Measurements from ENCODE around the gene GLI2. TPM values are rescaled to one million over a fixed set of nuclear protein-coding genes. Genes with fewer than 3 reads are reported as not detected.
A peak's percentile ranks its signal among the peaks of the same experiment; 100 is the strongest.

Gene GLI2
- polyA plus RNA-seq, 1 experiment = 5.2 TPM

DNA sequence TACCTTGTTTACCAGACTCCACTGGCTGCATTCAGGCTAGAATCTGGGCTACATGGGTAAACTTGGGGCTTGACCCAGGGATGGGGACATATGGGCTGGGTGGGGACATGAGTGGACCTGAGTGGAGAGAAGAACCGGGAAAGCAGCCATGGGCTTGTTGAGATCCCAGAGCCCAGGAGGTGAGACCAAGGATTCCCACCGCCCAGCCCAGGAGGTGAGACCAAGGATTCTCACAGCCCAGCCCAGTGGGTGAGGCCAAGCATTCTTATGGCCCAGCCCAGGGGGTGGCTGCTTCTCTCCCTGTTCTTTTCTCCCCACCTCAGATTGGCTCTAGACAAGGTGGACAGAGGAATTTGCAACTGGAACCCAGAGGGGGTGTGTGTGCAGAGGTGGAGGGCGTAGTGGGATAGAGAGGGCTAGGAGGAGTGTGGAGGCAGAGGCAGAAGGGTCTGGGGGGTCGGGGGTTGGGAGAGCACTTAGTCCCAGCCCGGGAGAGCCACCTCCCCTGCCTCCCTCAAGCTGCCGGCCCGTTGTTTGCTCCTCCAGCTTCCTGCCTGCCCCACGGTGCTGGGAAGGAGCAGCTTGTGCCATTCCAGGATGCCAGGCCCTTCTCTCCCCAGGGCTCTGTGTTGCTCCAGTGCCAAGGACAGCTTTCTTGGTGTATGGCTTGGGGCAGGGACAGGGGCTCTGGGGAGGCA lies 25.6 kb downstream of the GLI2 start:
- no peaks in the 10 kb centered on the region for H3K27me3 ChIP-seq (ENCODE audit: control insufficient read depth, insufficient read depth, low read length)
- no peak overlapping the region for H3K27ac ChIP-seq (ENCODE audit: low read depth, low read length)
- DNase-seq (ENCODE audit: low read depth, low spot score) = no peak
- H3K9me3 ChIP-seq (ENCODE audit: control insufficient read depth, insufficient read depth, low read length) = no peaks in the 10 kb centered on the region
- TF ChIP-seq, protein P1, sequence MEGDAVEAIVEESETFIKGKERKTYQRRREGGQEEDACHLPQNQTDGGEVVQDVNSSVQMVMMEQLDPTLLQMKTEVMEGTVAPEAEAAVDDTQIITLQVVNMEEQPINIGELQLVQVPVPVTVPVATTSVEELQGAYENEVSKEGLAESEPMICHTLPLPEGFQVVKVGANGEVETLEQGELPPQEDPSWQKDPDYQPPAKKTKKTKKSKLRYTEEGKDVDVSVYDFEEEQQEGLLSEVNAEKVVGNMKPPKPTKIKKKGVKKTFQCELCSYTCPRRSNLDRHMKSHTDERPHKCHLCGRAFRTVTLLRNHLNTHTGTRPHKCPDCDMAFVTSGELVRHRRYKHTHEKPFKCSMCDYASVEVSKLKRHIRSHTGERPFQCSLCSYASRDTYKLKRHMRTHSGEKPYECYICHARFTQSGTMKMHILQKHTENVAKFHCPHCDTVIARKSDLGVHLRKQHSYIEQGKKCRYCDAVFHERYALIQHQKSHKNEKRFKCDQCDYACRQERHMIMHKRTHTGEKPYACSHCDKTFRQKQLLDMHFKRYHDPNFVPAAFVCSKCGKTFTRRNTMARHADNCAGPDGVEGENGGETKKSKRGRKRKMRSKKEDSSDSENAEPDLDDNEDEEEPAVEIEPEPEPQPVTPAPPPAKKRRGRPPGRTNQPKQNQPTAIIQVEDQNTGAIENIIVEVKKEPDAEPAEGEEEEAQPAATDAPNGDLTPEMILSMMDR (IDR thresholded peaks at IDR 0.05; ENCODE audit: low read depth, low read length) = no peak
- no peak overlapping the region for H3K4me3 ChIP-seq (ENCODE audit: low read depth, low read length)
- CTCF ChIA-PET = interaction anchor here (0.5 kb wide), 1 partner anchor 9 kb away, joined by 7 read pairs; no protein-coding TSS in a partner anchor
- POLR2A ChIA-PET = no interaction called here

DNA sequence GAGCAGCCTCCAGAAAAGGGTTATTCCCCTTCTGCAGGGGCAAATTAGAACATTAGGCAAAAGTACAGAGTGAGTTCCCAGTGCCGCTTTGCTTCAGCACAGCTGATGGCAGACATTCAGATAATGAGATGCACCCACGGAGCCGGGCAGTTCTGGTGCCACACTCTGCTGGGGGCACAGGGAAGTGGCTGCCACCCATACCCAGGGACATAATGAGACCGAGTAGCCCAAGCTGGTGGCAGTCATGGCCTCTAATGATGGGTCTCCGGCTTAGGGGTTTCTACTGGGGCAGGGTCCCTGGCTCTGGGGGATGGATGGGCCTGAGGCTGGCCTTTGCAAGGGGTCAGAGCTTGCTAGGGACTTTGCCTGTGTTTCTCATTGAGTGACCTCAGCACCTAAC lies 26.2 kb downstream of the GLI2 start:
- H3K9me3 ChIP-seq (ENCODE audit: control insufficient read depth, insufficient read depth, low read length) = no peaks in the 10 kb centered on the region
- no peak overlapping the region for H3K4me3 ChIP-seq (ENCODE audit: low read depth, low read length)
- H3K27me3 ChIP-seq (ENCODE audit: control insufficient read depth, insufficient read depth, low read length) = no peaks in the 10 kb centered on the region
- TF ChIP-seq, protein P1 (IDR thresholded peaks at IDR 0.05; ENCODE audit: low read depth, low read length) = no peak
- POLR2A ChIA-PET = no interaction called here
- H3K27ac ChIP-seq (ENCODE audit: low read depth, low read length) = no peak overlapping the region
- DNase-seq (ENCODE audit: low read depth, low spot score) = no peak
- CTCF ChIA-PET = no interaction called here

GRCh38 chr2:120762341-120763061 lies 26.8 kb downstream of the GLI2 start:
- ChIA-PET POLR2A (interaction anchor here (0.6 kb wide), 1 partner anchor 300 kb away, joined by 3 read pairs; no protein-coding TSS in a partner anchor), CTCF (no interaction called here)
- Histone ChIP-seq H3K27ac (ENCODE audit: low read depth, low read length) (peak overlapping the region; percentile 47), H3K27me3 (ENCODE audit: control insufficient read depth, insufficient read depth, low read length) (no peaks in the 10 kb centered on the region), H3K4me3 (ENCODE audit: low read depth, low read length) (no peak overlapping the region), H3K9me3 (ENCODE audit: control insufficient read depth, insufficient read depth, low read length) (no peaks in the 10 kb centered on the region; the same call in 1 of the 2 replicates)
- no peak for DNase-seq (ENCODE audit: low read depth, low spot score)
- TF ChIP-seq, protein P1 (IDR thresholded peaks at IDR 0.05; ENCODE audit: low read depth, low read length) = no peak

- TF ChIP-seq, protein P1 (IDR thresholded peaks at IDR 0.05; ENCODE audit: low read depth, low read length) = no peak
- H3K4me3 ChIP-seq (ENCODE audit: low read depth, low read length) = no peak overlapping the region
- H3K9me3 ChIP-seq (ENCODE audit: control insufficient read depth, insufficient read depth, low read length) = no peaks in the 10 kb centered on the region; the same call in 1 of the 2 replicates
- ChIA-PET CTCF (no interaction called here), POLR2A (interaction anchor here (3.0 kb wide), 1 partner anchor 27 kb away, joined by 47 read pairs; the partner anchor contains the start of gene GLI2)
- peak overlapping the region; percentile 47 for H3K27ac ChIP-seq (ENCODE audit: low read depth, low read length)
- no peaks in the 10 kb centered on the region for H3K27me3 ChIP-seq (ENCODE audit: control insufficient read depth, insufficient read depth, low read length)
- DNase-seq (ENCODE audit: low read depth, low spot score) = no peak
Measured at GRCh38 chr2:120763508-120763907, 27.8 kb downstream of the GLI2 start.

- peak overlapping the region; percentile 31 for H3K27ac ChIP-seq (ENCODE audit: low read depth, low read length)
Measured at GRCh38 chr2:120763931-120764330, 28.3 kb downstream of the GLI2 start.

More at GRCh38 chr2:120763931-120764330, 28.3 kb downstream of the GLI2 start:
- H3K9me3 ChIP-seq (ENCODE audit: control insufficient read depth, insufficient read depth, low read length) = no peaks in the 10 kb centered on the region; the same call in 1 of the 2 replicates
- ChIA-PET POLR2A (interaction anchor here (3.0 kb wide), 1 partner anchor 27 kb away, joined by 47 read pairs; the partner anchor contains the start of gene GLI2), CTCF (no interaction called here)
- DNase-seq (ENCODE audit: low read depth, low spot score) = no peak
- no peaks in the 10 kb centered on the region for H3K27me3 ChIP-seq (ENCODE audit: control insufficient read depth, insufficient read depth, low read length)
- H3K4me3 ChIP-seq (ENCODE audit: low read depth, low read length) = no peak overlapping the region
- TF ChIP-seq, protein P1 (IDR thresholded peaks at IDR 0.05; ENCODE audit: low read depth, low read length) = no peak

Measured in AG04450 (cell line).